Measurements from ENCODE around the gene DGKG.

DGKG gene

GRCh38 chr3:186307594-186308221 lies 54.3 kb downstream of the DGKG start:
- H3K27me3 ChIP-seq (replicated peaks; ENCODE audit: control insufficient read depth, insufficient read depth, low read length): peaks cover 2% of the 10 kb centered on the region
- no peak overlapping the region for H3K4me3 ChIP-seq (replicated peaks; ENCODE audit: low read depth, low read length)
- no peaks in the 10 kb centered on the region for H3K36me3 ChIP-seq (ENCODE audit: control insufficient read depth, insufficient read depth, low read length)
- no peak for DNase-seq (ENCODE audit: extremely low read depth, insufficient read length)
- no peak for TF ChIP-seq CTCF (IDR thresholded peaks at IDR 0.05; ENCODE audit: insufficient read depth, low read length, poor library complexity, severe bottlenecking)

DNA sequence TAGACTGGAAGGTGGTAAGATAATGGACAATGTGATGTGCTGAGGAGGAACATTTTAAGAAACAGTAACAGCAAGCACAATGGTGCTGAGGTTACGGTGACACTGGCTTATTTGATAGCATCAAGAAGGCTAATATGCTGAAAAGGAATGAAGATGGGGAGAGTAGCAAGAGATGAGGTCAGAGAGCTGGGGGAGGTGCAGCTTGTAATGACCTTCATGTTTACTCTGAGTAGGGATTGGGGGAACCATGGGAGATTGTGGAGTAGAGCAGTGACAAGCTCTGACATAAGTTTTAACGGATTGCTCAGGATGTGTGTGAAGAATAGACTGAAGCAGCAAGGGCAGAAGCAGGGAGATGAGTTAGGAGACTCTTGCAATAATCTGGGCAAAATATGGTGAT lies 56.7 kb downstream of the DGKG start:
- TF ChIP-seq CTCF (IDR thresholded peaks at IDR 0.05; ENCODE audit: insufficient read depth, low read length, poor library complexity, severe bottlenecking): no peak
- no peak for DNase-seq (ENCODE audit: extremely low read depth, insufficient read length)
- H3K36me3 ChIP-seq (ENCODE audit: control insufficient read depth, insufficient read depth, low read length): no peaks in the 10 kb centered on the region
- H3K27me3 ChIP-seq (replicated peaks; ENCODE audit: control insufficient read depth, insufficient read depth, low read length): peaks cover 2% of the 10 kb centered on the region
- no peak overlapping the region for H3K4me3 ChIP-seq (replicated peaks; ENCODE audit: low read depth, low read length)

DNA sequence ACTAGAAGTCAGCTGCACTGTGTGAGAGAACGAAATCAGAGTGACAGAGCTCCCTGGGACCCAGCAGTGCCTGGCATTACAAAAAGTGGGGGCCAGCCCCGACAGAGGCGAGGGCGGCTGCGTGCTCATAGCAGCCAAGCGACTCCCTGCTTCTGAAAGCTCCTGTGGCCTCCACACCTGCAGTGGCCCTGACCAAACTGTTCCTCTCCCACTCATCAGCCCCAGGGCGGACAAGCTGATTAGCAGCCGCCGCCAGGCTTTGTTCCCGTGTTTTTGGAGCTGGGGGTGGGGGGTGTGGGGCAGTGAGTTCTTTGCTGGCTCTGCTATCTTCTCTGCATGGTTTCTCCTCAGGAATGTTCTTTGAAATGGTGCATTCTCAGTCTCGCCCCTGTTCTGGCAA lies 58.1 kb downstream of the DGKG start:
- H3K36me3 ChIP-seq (ENCODE audit: control insufficient read depth, insufficient read depth, low read length): no peaks in the 10 kb centered on the region
- no peak for DNase-seq (ENCODE audit: extremely low read depth, insufficient read length)
- no peak for TF ChIP-seq CTCF (IDR thresholded peaks at IDR 0.05; ENCODE audit: insufficient read depth, low read length, poor library complexity, severe bottlenecking)
- no peak overlapping the region for H3K4me3 ChIP-seq (replicated peaks; ENCODE audit: low read depth, low read length)
- peaks cover 2% of the 10 kb centered on the region for H3K27me3 ChIP-seq (replicated peaks; ENCODE audit: control insufficient read depth, insufficient read depth, low read length)

GRCh38 chr3:186299327-186299726 lies 62.7 kb downstream of the DGKG start:
- Histone ChIP-seq H3K36me3 (ENCODE audit: control insufficient read depth, insufficient read depth, low read length) (no peaks in the 10 kb centered on the region), H3K4me3 (replicated peaks; ENCODE audit: low read depth, low read length) (no peak overlapping the region), H3K27me3 (replicated peaks; ENCODE audit: control insufficient read depth, insufficient read depth, low read length) (peaks cover 2% of the 10 kb centered on the region)
- no peak for DNase-seq (ENCODE audit: extremely low read depth, insufficient read length)
- no peak for TF ChIP-seq CTCF (IDR thresholded peaks at IDR 0.05; ENCODE audit: insufficient read depth, low read length, poor library complexity, severe bottlenecking)

- no peak for DNase-seq (ENCODE audit: extremely low read depth, insufficient read length)
- peaks cover 2% of the 10 kb centered on the region for H3K27me3 ChIP-seq (replicated peaks; ENCODE audit: control insufficient read depth, insufficient read depth, low read length)
- H3K4me3 ChIP-seq (replicated peaks; ENCODE audit: low read depth, low read length): no peak overlapping the region
- H3K36me3 ChIP-seq (ENCODE audit: control insufficient read depth, insufficient read depth, low read length): no peaks in the 10 kb centered on the region
- no peak for TF ChIP-seq CTCF (IDR thresholded peaks at IDR 0.05; ENCODE audit: insufficient read depth, low read length, poor library complexity, severe bottlenecking)
Observed at GRCh38 chr3:186298876-186299275, 63.2 kb downstream of the DGKG start.

- no peak overlapping the region for H3K4me3 ChIP-seq (replicated peaks; ENCODE audit: low read depth, low read length)
- no peak for TF ChIP-seq CTCF (IDR thresholded peaks at IDR 0.05; ENCODE audit: insufficient read depth, low read length, poor library complexity, severe bottlenecking)
- no peaks in the 10 kb centered on the region for H3K27me3 ChIP-seq (replicated peaks; ENCODE audit: control insufficient read depth, insufficient read depth, low read length)
- DNase-seq (ENCODE audit: extremely low read depth, insufficient read length): no peak
- H3K36me3 ChIP-seq (ENCODE audit: control insufficient read depth, insufficient read depth, low read length): no peaks in the 10 kb centered on the region
Observed at GRCh38 chr3:186290796-186291195, 71.2 kb downstream of the DGKG start.

Data from GM06990 (cell line).